Left lung (tissue), 10 donors: Measurements from ENCODE around the gene ARHGEF26. TPM values are rescaled to one million over a fixed set of nuclear protein-coding genes. Genes with fewer than 3 reads are reported as not detected.

Experiments
- ATAC-seq: fragments of 200-7000 bp; cut with Tn5 transposase; one replicate; pipeline ENCODE4 v1.9.1; 2020; ENCODE audit warnings: moderate library complexity
- DNase-seq, 4 donors: peaks; one replicate each; pipeline ENCODE4 v3.0.0-alpha.2; 2013 to 2020
- H3K27ac ChIP-seq, 2 donors: fragments of 200-600 bp; sonication (generic) in 1 of 2; one replicate each; pipeline versions ENCODE4 v1.5.0 to v1.8.0; 2020 to 2021
- H3K27me3 ChIP-seq, 2 donors: fragments of 200-600 bp; sonication (generic) in 1 of 2; one replicate each; pipeline versions ENCODE4 v1.5.0 to v1.8.0; 2020 to 2021
- H3K36me3 ChIP-seq, 2 donors: fragments of 200-600 bp; sonication (generic) in 1 of 2; one replicate each; pipeline versions ENCODE4 v1.5.0 to v1.8.0; 2020 to 2021
- H3K4me1 ChIP-seq, 2 donors: fragments of 200-600 bp; one replicate each; pipeline ENCODE4 v1.8.0; 2021
- H3K4me3 ChIP-seq, 2 donors: fragments of 200-600 bp; sonication (generic) in 1 of 2; one replicate each; pipeline versions ENCODE4 v1.5.0 to v1.8.0; 2020 to 2021; ENCODE audit warnings: mild to moderate bottlenecking in 1 of 2
- H3K9me3 ChIP-seq, 2 donors: fragments of 200-600 bp; sonication (generic) in 1 of 2; one replicate each; pipeline versions ENCODE4 v1.5.0 to v1.8.0; 2020 to 2021
- intact Hi-C, 2 donors: fragments of 100-400 bp; cut with DNase I; formaldehyde crosslinking; loops; one replicate each; pipeline versions ENCODE4 v1.11.2 to v1.14.2; 2022
- polyA plus RNA-seq, 6 donors: library from polyadenylated mRNA; unstranded; fragments of 120-200 nt; gene quantifications; one replicate each; pipeline ENCODE4 v1.2.1, GENCODE V29; 2013; ENCODE audit not compliant: insufficient read length in 6 of 6
- total RNA-seq, 2 donors: library from RNA; stranded (reverse); fragmentation: NEBNext Ultra II Directional; extraction: Animal tissue kit (Norgen Biotek cat#: 25700); gene quantifications; one replicate each; pipeline ENCODE4 v1.2.1, GENCODE V29; 2021
- TF ChIP-seq, protein P1 (sequence below), 2 donors: fragments of 200-600 bp; sonication (generic) in 1 of 2; IDR thresholded peaks; one replicate each; pipeline versions ENCODE4 v1.5.0 to v1.8.0; 2021; ENCODE audit warnings: antibody characterized with exemption in 2 of 2
- donor health status: DM: no; HTN: yes; CAD: no.
- donor health status: DM: no; HTN: no; CAD: no.

The ARHGEF26 gene
- total and polyA plus RNA-seq, 8 donors = 25.2 to 58.8 (median 30.0) TPM

DNA sequence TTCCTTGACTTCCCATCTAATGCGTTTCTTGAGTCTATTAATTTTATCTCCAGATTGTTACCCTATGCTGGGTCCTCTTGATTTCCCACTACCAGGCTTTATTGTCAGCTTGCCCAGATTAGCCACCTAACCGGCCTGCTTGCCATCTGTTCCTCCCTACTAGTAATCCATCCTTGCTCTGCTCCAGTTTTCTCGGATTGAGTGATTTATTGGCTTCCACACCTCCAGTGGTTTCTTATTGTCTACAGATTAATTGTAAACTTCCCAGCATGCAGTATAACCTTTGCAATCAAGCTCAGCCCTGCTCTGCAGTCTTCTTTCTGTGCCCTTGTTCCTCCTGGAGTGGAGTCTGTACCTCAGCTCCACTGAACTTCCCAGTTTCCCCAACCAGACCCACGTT is 63.4 kb downstream of the ARHGEF26 start:
- intact Hi-C loops = no loop called here
- H3K27me3 ChIP-seq = no peaks in the 10 kb centered on the region
- H3K4me1 ChIP-seq = no peaks in the 10 kb centered on the region
- no peak overlapping the region for H3K4me3 ChIP-seq
- TF ChIP-seq, protein P1, sequence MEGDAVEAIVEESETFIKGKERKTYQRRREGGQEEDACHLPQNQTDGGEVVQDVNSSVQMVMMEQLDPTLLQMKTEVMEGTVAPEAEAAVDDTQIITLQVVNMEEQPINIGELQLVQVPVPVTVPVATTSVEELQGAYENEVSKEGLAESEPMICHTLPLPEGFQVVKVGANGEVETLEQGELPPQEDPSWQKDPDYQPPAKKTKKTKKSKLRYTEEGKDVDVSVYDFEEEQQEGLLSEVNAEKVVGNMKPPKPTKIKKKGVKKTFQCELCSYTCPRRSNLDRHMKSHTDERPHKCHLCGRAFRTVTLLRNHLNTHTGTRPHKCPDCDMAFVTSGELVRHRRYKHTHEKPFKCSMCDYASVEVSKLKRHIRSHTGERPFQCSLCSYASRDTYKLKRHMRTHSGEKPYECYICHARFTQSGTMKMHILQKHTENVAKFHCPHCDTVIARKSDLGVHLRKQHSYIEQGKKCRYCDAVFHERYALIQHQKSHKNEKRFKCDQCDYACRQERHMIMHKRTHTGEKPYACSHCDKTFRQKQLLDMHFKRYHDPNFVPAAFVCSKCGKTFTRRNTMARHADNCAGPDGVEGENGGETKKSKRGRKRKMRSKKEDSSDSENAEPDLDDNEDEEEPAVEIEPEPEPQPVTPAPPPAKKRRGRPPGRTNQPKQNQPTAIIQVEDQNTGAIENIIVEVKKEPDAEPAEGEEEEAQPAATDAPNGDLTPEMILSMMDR (IDR thresholded peaks at IDR 0.05) = no peak
- peaks cover 0 to 11% of the 10 kb centered on the region in 2 donors for H3K36me3 ChIP-seq
- DNase-seq (no peak), ATAC-seq (no peak)
- no peaks in the 10 kb centered on the region for H3K9me3 ChIP-seq
- no peak overlapping the region for H3K27ac ChIP-seq

DNA sequence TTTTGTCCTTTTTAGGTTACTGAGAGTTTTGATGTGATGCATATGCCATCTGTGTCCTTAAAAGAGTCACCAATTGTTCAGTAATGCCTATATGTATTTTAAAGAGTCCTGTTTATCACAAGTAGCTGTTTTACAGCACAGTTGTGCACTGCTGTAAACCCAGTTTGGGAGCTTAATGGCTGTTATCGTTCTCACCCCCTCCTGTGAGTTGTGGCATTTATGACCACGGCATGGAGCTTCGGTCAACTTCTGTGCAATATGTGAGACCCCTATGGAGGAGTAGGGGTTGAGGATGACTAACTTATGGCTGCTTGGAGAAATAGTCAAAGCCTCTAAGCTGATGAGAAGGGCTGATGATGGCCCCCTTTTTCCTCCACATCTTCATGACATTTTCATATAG is 67.2 kb downstream of the ARHGEF26 start:
- no peak for DNase-seq
- Histone ChIP-seq H3K4me3 (no peak overlapping the region), H3K9me3 (no peaks in the 10 kb centered on the region), H3K4me1 (no peaks in the 10 kb centered on the region), H3K27ac (no peak overlapping the region), H3K27me3 (no peaks in the 10 kb centered on the region), H3K36me3 (peaks cover 0 to 11% of the 10 kb centered on the region in 2 donors)
- TF ChIP-seq, protein P1 (IDR thresholded peaks at IDR 0.05) = no peak
- intact Hi-C loops = no loop called here
- no peak for ATAC-seq

DNA sequence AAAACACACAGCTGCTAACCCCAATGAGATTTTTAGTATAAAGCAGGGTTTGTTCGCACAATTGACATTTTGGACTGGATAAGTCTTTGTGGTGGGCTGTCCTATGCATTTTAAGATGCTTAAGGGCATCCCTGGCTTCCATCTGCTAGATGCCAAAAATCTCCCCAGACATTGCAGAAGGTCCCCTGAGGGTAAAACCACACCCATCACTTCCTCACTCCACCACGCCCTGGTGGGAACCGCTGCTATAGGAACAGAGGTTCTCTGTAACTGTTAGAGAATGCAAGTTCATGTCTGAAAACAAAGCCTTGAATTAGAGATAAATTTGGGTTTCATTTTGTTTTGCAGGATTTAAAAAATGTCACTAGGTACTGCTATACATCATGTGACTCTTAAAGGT is 67.7 kb downstream of the ARHGEF26 start:
- no peaks in the 10 kb centered on the region for H3K27me3 ChIP-seq
- intact Hi-C loops = no loop called here
- no peaks in the 10 kb centered on the region for H3K4me1 ChIP-seq
- no peak for DNase-seq
- ATAC-seq = no peak
- H3K9me3 ChIP-seq = no peaks in the 10 kb centered on the region
- TF ChIP-seq, protein P1 (IDR thresholded peaks at IDR 0.05) = no peak
- H3K36me3 ChIP-seq = peaks cover 0 to 11% of the 10 kb centered on the region in 2 donors
- no peak overlapping the region for H3K27ac ChIP-seq
- no peak overlapping the region for H3K4me3 ChIP-seq

DNA sequence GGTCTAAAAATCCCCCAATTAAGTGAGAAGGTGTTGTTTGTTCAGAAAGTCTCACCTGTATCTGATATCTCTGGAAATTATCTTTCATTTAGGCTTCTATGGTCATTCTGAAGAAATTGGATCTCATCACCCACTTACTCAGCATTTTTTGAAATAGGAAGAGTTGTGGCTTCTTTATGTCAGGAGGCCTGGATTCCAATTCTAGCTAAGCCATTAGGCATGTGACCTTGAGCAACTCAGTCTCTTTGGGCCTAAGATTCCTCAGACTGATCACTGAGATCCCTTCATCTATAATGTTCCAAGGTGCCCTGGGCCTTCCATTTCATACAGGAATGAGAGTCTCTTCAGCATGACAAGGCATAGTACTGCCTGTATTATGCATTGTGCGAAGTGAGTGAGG is 70.3 kb downstream of the ARHGEF26 start:
- Histone ChIP-seq H3K4me3 (no peak overlapping the region), H3K27me3 (no peaks in the 10 kb centered on the region), H3K36me3 (peaks cover 0 to 23% of the 10 kb centered on the region in 2 donors), H3K4me1 (no peaks in the 10 kb centered on the region), H3K9me3 (no peaks in the 10 kb centered on the region), H3K27ac (no peak overlapping the region)
- ATAC-seq = no peak
- intact Hi-C loops = no loop called here
- TF ChIP-seq, protein P1 (IDR thresholded peaks at IDR 0.05) = no peak
- DNase-seq = no peak

DNA sequence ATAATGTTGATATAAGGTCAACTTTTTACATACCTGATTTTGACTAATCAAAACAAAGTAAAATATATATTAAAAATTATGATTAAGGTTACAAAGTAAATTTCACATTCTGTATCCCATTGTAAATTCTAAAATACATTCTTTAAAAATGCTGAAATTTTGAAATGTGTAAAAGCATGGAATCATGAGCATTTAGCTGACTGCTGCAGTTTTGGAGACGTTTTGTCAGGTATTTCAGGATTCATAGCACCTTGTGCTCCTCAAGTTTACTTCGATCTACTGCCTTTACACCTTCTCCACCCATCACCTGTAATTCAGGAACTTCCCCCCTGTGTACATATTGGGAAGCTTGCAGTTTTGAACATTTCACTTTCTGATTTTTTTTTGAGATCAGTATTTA is 71.0 kb downstream of the ARHGEF26 start:
- intact Hi-C loops = no loop called here
- TF ChIP-seq, protein P1 (IDR thresholded peaks at IDR 0.05) = no peak
- Histone ChIP-seq H3K4me1 (no peaks in the 10 kb centered on the region), H3K27me3 (no peaks in the 10 kb centered on the region), H3K4me3 (no peak overlapping the region), H3K27ac (no peak overlapping the region), H3K36me3 (peaks cover 0 to 23% of the 10 kb centered on the region in 2 donors), H3K9me3 (no peaks in the 10 kb centered on the region)
- DNase-seq (no peak), ATAC-seq (no peak)
